CD4-positive, alpha-beta memory T cell (primary cell): ENCODE results near the gene CERS6. TPM values are rescaled to one million over a fixed set of nuclear protein-coding genes. Genes with fewer than 3 reads are reported as not detected.

Source experiments
- CTCF ChIA-PET: fragments of 350-600 bp; sonication (Branson Sonifier 250); formaldehyde crosslinking; loops from one replicate; lab custom pipeline; 2021; ENCODE audit warnings: inconsistent platforms; ENCODE audit not compliant: partially characterized antibody; lab: Charles Lee
- POLR2A ChIA-PET: fragments of 350-600 bp; sonication (Branson Sonifier 250); formaldehyde crosslinking; loops from one replicate; lab custom pipeline; 2021; ENCODE audit not compliant: partially characterized antibody; lab: Charles Lee
- DNase-seq, 5 donors: peaks; one replicate each; pipeline versions ENCODE4 v3.0.0 to v3.0.0-alpha.2; 2020 to 2022; ENCODE audit warnings: mixed read lengths in 1 of 5
- H3K27ac ChIP-seq: one replicate; pipeline ENCODE4 v1.7.0; 2013; ENCODE audit warnings: low read depth, low read length
- H3K27me3 ChIP-seq: 2 replicates; pipeline ENCODE4 v1.7.0; 2013; ENCODE audit warnings: mild to moderate bottlenecking, low read length, moderate library complexity; ENCODE audit not compliant: insufficient read depth
- H3K36me3 ChIP-seq: 2 replicates; pipeline ENCODE4 v1.7.0; 2013; ENCODE audit warnings: mild to moderate bottlenecking, low read length, moderate library complexity; ENCODE audit not compliant: insufficient read depth
- H3K4me1 ChIP-seq: 2 replicates; pipeline ENCODE4 v1.7.0; 2013; ENCODE audit warnings: mild to moderate bottlenecking, low read length, moderate library complexity; ENCODE audit not compliant: insufficient read depth
- H3K4me3 ChIP-seq, 2 donors: one replicate each; pipeline ENCODE4 v1.7.0; 2013; ENCODE audit warnings: low read length in 2 of 2, mild to moderate bottlenecking in 1 of 2
- H3K9me3 ChIP-seq, 2 donors: one replicate each; pipeline ENCODE4 v1.7.0; 2013; ENCODE audit warnings: low read length in 2 of 2, control low read depth in 1 of 2; ENCODE audit not compliant: control insufficient read depth in 1 of 2
- H3K27ac Mint-ChIP-seq, 7 donors: one replicate each; pipeline ENCODE4 v1.8.0; 2020 to 2021; ENCODE audit warnings: mixed read lengths in 7 of 7, mild to moderate bottlenecking in 6 of 7, inconsistent platforms in 3 of 7, moderate library complexity in 3 of 7
- H3K27me3 Mint-ChIP-seq, 2 donors: one replicate each; pipeline ENCODE4 v1.8.0; 2020 to 2021; ENCODE audit warnings: mixed read lengths in 2 of 2
- H3K36me3 Mint-ChIP-seq, 2 donors: one replicate each; pipeline ENCODE4 v1.8.0; 2020 to 2021; ENCODE audit warnings: mixed read lengths in 2 of 2, inconsistent platforms in 1 of 2, mild to moderate bottlenecking in 1 of 2
- H3K4me1 Mint-ChIP-seq, 4 donors: one replicate each; pipeline ENCODE4 v1.8.0; 2020 to 2021; ENCODE audit warnings: mixed read lengths in 4 of 4, mild to moderate bottlenecking in 1 of 4
- H3K4me3 Mint-ChIP-seq, 8 donors: one replicate each; pipeline ENCODE4 v1.8.0; 2020 to 2021; ENCODE audit warnings: mixed read lengths in 8 of 8, mild to moderate bottlenecking in 7 of 8, moderate library complexity in 6 of 8, inconsistent platforms in 3 of 8
- H3K9me3 Mint-ChIP-seq, 8 donors: one replicate each; pipeline ENCODE4 v1.8.0; 2020 to 2021; ENCODE audit warnings: mixed read lengths in 8 of 8, mild to moderate bottlenecking in 5 of 8, inconsistent platforms in 3 of 8, moderate library complexity in 1 of 8
- intact Hi-C: fragments of 100-400 bp; cut with micrococcal nuclease; formaldehyde crosslinking; loops from one replicate; pipeline ENCODE4 v1.15.1; 2023
- polyA plus RNA-seq, 2 donors: library from polyadenylated mRNA; unstranded; fragments of 300-500 nt; fragmentation: Illumina TruSeq; gene quantifications; one replicate each; pipeline ENCODE4 v1.2.3, GENCODE V29; 2021
- total RNA-seq, 2 experiments: library from RNA; stranded (reverse); gene quantifications; one replicate each; pipeline ENCODE4 v1.2.3, GENCODE V29; 2021

The CERS6 gene
- total and polyA plus RNA-seq, 4 experiments from 2014 or later: 5.1 to 11.3 (median 7.6) TPM

- H3K9me3 ChIP-seq: no peaks in the 10 kb centered on the region
- peaks cover 0 to 3% (median 0%) of the 10 kb centered on the region in 8 donors for H3K9me3 Mint-ChIP-seq
- CTCF ChIA-PET: interaction anchor here (1.0 to 8.4 kb wide), 2 partner anchors 162 to 408 kb away, joined by 3 to 123 read pairs; no protein-coding TSS in a partner anchor
- H3K4me3 ChIP-seq: no peak overlapping the region
- DNase-seq: no peak
- peaks cover 100% of the 10 kb centered on the region for H3K4me1 ChIP-seq
- H3K27me3 Mint-ChIP-seq: no peaks in the 10 kb centered on the region
- peaks cover 0 to 6% of the 10 kb centered on the region in 2 donors for H3K36me3 Mint-ChIP-seq
- peak overlapping the region in 4 of 8 donors; percentile 40 to 63 (median 52) for H3K4me3 Mint-ChIP-seq
- no peaks in the 10 kb centered on the region for H3K36me3 ChIP-seq
- POLR2A ChIA-PET: no interaction called here
- H3K27me3 ChIP-seq: no peaks in the 10 kb centered on the region
- intact Hi-C loops: loop anchor here (5.0 to 10.0 kb wide), 2 partner anchors 37 to 269 kb away; no protein-coding TSS in a partner anchor
- H3K27ac Mint-ChIP-seq: peak overlapping the region in 6 of 7 donors; percentile 41 to 87 (median 78)
- no peak overlapping the region for H3K27ac ChIP-seq
- peaks cover 77 to 100% (median 93%) of the 10 kb centered on the region in 4 donors for H3K4me1 Mint-ChIP-seq
Measured at GRCh38 chr2:168753765-168754329, 297.8 kb downstream of the CERS6 start.

- POLR2A ChIA-PET: no interaction called here
- CTCF ChIA-PET: interaction anchor here (0.7 to 8.4 kb wide), 8 partner anchors 14 to 416 kb away, joined by 3 to 123 read pairs (median 4); no protein-coding TSS in a partner anchor
- Mint-ChIP-seq H3K4me3 (peak overlapping the region in 6 of 8 donors; percentile 9 to 80 (median 63)), H3K27me3 (no peaks in the 10 kb centered on the region), H3K4me1 (peaks cover 51 to 71% (median 65%) of the 10 kb centered on the region in 4 donors), H3K27ac (peak overlapping the region in 6 of 7 donors; percentile 52 to 86 (median 67)), H3K36me3 (peaks cover 0 to 6% of the 10 kb centered on the region in 2 donors), H3K9me3 (peaks cover 0 to 2% (median 0%) of the 10 kb centered on the region in 8 donors)
- intact Hi-C loops: loop anchor here (5.0 to 10.0 kb wide), 3 partner anchors 272 to 510 kb away; partner anchors contain the start of genes CERS6 and STK39
- Histone ChIP-seq H3K4me3 (no peak overlapping the region), H3K36me3 (no peaks in the 10 kb centered on the region), H3K27ac (no peak overlapping the region), H3K27me3 (no peaks in the 10 kb centered on the region), H3K9me3 (no peaks in the 10 kb centered on the region), H3K4me1 (peaks cover 71% of the 10 kb centered on the region)
- DNase-seq: no peak
Measured at GRCh38 chr2:168757223-168757622, 301.2 kb downstream of the CERS6 start.

GRCh38 chr2:168758970-168759820 lies 303.1 kb downstream of the CERS6 start:
- Mint-ChIP-seq H3K36me3 (peaks cover 0 to 4% of the 10 kb centered on the region in 2 donors), H3K27ac (peak overlapping the region in 2 of 7 donors; percentile 4 to 42), H3K27me3 (no peaks in the 10 kb centered on the region), H3K4me1 (peaks cover 34 to 51% (median 46%) of the 10 kb centered on the region in 4 donors), H3K9me3 (no peaks in the 10 kb centered on the region), H3K4me3 (peak overlapping the region in 1 of 8 donors; percentile 9)
- H3K27me3 ChIP-seq: no peaks in the 10 kb centered on the region
- DNase-seq: peak; percentile 48 to 54 (median 54)
- POLR2A ChIA-PET: interaction anchor here (1.4 to 1.7 kb wide), 2 partner anchors 412 to 422 kb away, joined by 3 to 11 read pairs; no protein-coding TSS in a partner anchor
- H3K4me1 ChIP-seq: peaks cover 51% of the 10 kb centered on the region
- no peak overlapping the region for H3K4me3 ChIP-seq
- H3K27ac ChIP-seq: no peak overlapping the region
- H3K36me3 ChIP-seq: no peaks in the 10 kb centered on the region
- no peaks in the 10 kb centered on the region for H3K9me3 ChIP-seq
- intact Hi-C loops: loop anchor here (1.0 to 10.0 kb wide), 6 partner anchors 8 to 512 kb away; partner anchors contain the start of genes CERS6 and STK39
- CTCF ChIA-PET: interaction anchor here (0.7 to 8.4 kb wide), 25 partner anchors 10 to 641 kb away, joined by 3 to 123 read pairs (median 4); no protein-coding TSS in a partner anchor

GRCh38 chr2:168765401-168765800 lies 309.3 kb downstream of the CERS6 start:
- POLR2A ChIA-PET: no interaction called here
- no peaks in the 10 kb centered on the region for H3K27me3 ChIP-seq

DNA sequence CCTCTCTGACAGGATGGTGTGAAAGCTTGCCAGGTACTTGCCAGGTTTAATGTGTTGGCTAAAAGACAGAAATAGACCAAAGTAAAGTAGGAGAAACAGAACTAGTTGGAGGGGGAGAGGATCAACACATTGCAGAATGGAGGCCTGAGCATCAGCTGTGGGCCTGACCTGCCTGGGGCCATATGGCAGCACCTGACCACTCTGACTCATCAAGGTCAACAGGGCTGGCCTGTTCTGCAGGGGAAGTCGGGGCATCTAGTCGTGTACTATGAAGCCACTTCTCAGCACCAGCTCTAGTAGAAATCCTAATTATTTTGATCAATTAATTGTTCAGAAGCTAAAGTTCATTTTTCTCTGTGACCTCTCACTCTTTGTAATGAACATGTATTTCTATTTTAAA lies 310.5 kb downstream of the CERS6 start:
- no peaks in the 10 kb centered on the region for H3K4me1 ChIP-seq
- Mint-ChIP-seq H3K4me1 (no peaks in the 10 kb centered on the region), H3K9me3 (no peaks in the 10 kb centered on the region), H3K36me3 (peaks cover 14 to 21% of the 10 kb centered on the region in 2 donors), H3K27ac (no peak overlapping the region), H3K4me3 (no peak overlapping the region), H3K27me3 (no peaks in the 10 kb centered on the region)
- no peaks in the 10 kb centered on the region for H3K27me3 ChIP-seq
- intact Hi-C loops: no loop called here
- H3K9me3 ChIP-seq: no peaks in the 10 kb centered on the region
- DNase-seq: no peak
- CTCF ChIA-PET: interaction anchor here (1.0 to 2.2 kb wide), 3 partner anchors 8 to 430 kb away, joined by 4 to 7 read pairs (median 5); no protein-coding TSS in a partner anchor
- no peaks in the 10 kb centered on the region for H3K36me3 ChIP-seq
- no peak overlapping the region for H3K4me3 ChIP-seq
- H3K27ac ChIP-seq: no peak overlapping the region
- POLR2A ChIA-PET: no interaction called here

More at GRCh38 chr2:168765401-168765800, 309.3 kb downstream of the CERS6 start:
- CTCF ChIA-PET: interaction anchor here (1.0 to 2.2 kb wide), 3 partner anchors 9 to 429 kb away, joined by 4 to 7 read pairs (median 5); no protein-coding TSS in a partner anchor
- no peak overlapping the region for H3K4me3 ChIP-seq
- no peaks in the 10 kb centered on the region for H3K36me3 ChIP-seq
- intact Hi-C loops: no loop called here
- no peaks in the 10 kb centered on the region for H3K27me3 Mint-ChIP-seq
- DNase-seq: no peak
- no peak overlapping the region for H3K27ac Mint-ChIP-seq
- peaks cover 14% of the 10 kb centered on the region in 2 donors for H3K36me3 Mint-ChIP-seq
- H3K27ac ChIP-seq: no peak overlapping the region
- H3K4me3 Mint-ChIP-seq: no peak overlapping the region
- H3K9me3 ChIP-seq: no peaks in the 10 kb centered on the region
- no peaks in the 10 kb centered on the region for H3K9me3 Mint-ChIP-seq
- H3K4me1 Mint-ChIP-seq: no peaks in the 10 kb centered on the region
- H3K4me1 ChIP-seq: no peaks in the 10 kb centered on the region

DNA sequence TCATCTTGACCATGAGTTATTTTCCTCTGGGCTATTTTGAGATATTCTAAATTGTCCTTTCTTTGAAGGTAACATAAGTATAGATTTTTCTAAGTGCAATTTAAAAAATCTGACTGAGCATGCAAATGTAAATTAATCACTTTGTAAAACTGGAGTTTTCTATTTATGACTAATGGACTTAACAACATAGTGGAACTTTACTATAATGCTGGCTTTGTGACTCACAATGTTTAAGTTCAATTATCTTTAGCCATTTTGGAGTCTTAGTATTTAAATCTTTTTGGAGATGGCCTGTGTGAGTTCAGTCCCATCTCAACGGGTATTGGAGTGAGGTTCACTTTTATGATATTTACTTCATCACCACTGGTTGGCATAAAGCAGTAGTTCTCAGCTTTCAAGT lies 311.2 kb downstream of the CERS6 start:
- Histone ChIP-seq H3K4me3 (no peak overlapping the region), H3K9me3 (no peaks in the 10 kb centered on the region), H3K27me3 (no peaks in the 10 kb centered on the region), H3K27ac (no peak overlapping the region), H3K4me1 (no peaks in the 10 kb centered on the region), H3K36me3 (no peaks in the 10 kb centered on the region)
- no peak for DNase-seq
- Mint-ChIP-seq H3K9me3 (no peaks in the 10 kb centered on the region), H3K4me3 (no peak overlapping the region), H3K27me3 (no peaks in the 10 kb centered on the region), H3K4me1 (no peaks in the 10 kb centered on the region), H3K36me3 (peaks cover 14 to 21% of the 10 kb centered on the region in 2 donors), H3K27ac (no peak overlapping the region)
- ChIA-PET POLR2A (no interaction called here), CTCF (interaction anchor here (2.2 kb wide), 1 partner anchor 421 kb away, joined by 7 read pairs; no protein-coding TSS in a partner anchor)
- intact Hi-C loops: no loop called here
